ENCODE results near the gene EXOSC5.

- TF ChIP-seq, protein P1, sequence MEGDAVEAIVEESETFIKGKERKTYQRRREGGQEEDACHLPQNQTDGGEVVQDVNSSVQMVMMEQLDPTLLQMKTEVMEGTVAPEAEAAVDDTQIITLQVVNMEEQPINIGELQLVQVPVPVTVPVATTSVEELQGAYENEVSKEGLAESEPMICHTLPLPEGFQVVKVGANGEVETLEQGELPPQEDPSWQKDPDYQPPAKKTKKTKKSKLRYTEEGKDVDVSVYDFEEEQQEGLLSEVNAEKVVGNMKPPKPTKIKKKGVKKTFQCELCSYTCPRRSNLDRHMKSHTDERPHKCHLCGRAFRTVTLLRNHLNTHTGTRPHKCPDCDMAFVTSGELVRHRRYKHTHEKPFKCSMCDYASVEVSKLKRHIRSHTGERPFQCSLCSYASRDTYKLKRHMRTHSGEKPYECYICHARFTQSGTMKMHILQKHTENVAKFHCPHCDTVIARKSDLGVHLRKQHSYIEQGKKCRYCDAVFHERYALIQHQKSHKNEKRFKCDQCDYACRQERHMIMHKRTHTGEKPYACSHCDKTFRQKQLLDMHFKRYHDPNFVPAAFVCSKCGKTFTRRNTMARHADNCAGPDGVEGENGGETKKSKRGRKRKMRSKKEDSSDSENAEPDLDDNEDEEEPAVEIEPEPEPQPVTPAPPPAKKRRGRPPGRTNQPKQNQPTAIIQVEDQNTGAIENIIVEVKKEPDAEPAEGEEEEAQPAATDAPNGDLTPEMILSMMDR (IDR thresholded peaks at IDR 0.05; ENCODE audit: poor library complexity, severe bottlenecking): no peak
- no peak for TF ChIP-seq POLR2AphosphoS5 (IDR thresholded peaks at IDR 0.05)
- TF ChIP-seq EP300 (conservative IDR thresholded peaks at IDR 0.05; ENCODE audit: poor library complexity, severe bottlenecking): no peak
- no peak for TF ChIP-seq REST (IDR thresholded peaks at IDR 0.05; ENCODE audit: borderline replicate concordance)
- no peak for TF ChIP-seq EZH2 (IDR thresholded peaks at IDR 0.05; ENCODE audit: borderline replicate concordance, insufficient read depth, low read length, poor library complexity, severe bottlenecking)
- no peak for TF ChIP-seq SMC3 (conservative IDR thresholded peaks at IDR 0.05; ENCODE audit: poor library complexity)
- no peak for TF ChIP-seq TAF1 (IDR thresholded peaks at IDR 0.05; ENCODE audit: low read depth)
- TF ChIP-seq MXI1 (conservative IDR thresholded peaks at IDR 0.05; ENCODE audit: poor library complexity, severe bottlenecking): no peak
Observed at GRCh38 chr19:41430922-41431321, 33.8 kb upstream of the EXOSC5 start.
